Skin of body (tissue), 2 donors: ENCODE data around the gene ELF2. TPM values are rescaled to one million over a fixed set of nuclear protein-coding genes. Genes with fewer than 3 reads are reported as not detected.
A peak's percentile ranks its signal among the peaks of the same experiment; 100 is the strongest.
"Not testable (repeated sequence)": the region's sequence is repeated elsewhere in the genome, so short reads cannot be mapped to it uniquely, and the experiment has no call there.

Source experiments
- DNase-seq: peaks from one replicate; lab custom pipeline; 2025; lab: John Stamatoyannopoulos, UW
- total RNA-seq: library from RNA; depleted of rRNA; stranded (reverse); fragments of >200 nt; gene quantifications from one replicate; pipeline ENCODE4 v1.2.3, GENCODE V29; 2014

The ELF2 gene
- total RNA-seq, 1 donor from 2014 or later: 66.2 TPM

GRCh38 chr4:139082750-139083606 is 94.0 kb downstream of the ELF2 start:
- DNase-seq: peak; percentile 99

- DNase-seq: no peak
Measured at GRCh38 chr4:139078926-139079325, 98.1 kb downstream of the ELF2 start.

GRCh38 chr4:139077567-139078355 is 99.3 kb downstream of the ELF2 start:
- DNase-seq: no peak

GRCh38 chr4:139076016-139076744 is 100.8 kb downstream of the ELF2 start:
- no peak for DNase-seq

- DNase-seq: no peak
Measured at GRCh38 chr4:139060591-139060990, 116.4 kb downstream of the ELF2 start.

GRCh38 chr4:139059026-139059425 is 118.0 kb downstream of the ELF2 start:
- DNase-seq: not testable (repeated sequence)

GRCh38 chr4:139054791-139055505 is 122.1 kb downstream of the ELF2 start:
- no peak for DNase-seq

GRCh38 chr4:139053909-139054308 is 123.1 kb downstream of the ELF2 start:
- DNase-seq: no peak

GRCh38 chr4:139050446-139050845 is 126.6 kb downstream of the ELF2 start:
- DNase-seq: no peak

GRCh38 chr4:139048026-139048425 is 129.0 kb downstream of the ELF2 start:
- no peak for DNase-seq

- DNase-seq: no peak
Measured at GRCh38 chr4:139044291-139044690, 132.7 kb downstream of the ELF2 start.

- DNase-seq: no peak
Measured at GRCh38 chr4:139042981-139043460, 134.0 kb downstream of the ELF2 start.

- DNase-seq: no peak
Measured at GRCh38 chr4:139038874-139039443, 138.1 kb downstream of the ELF2 start.

- no peak for DNase-seq
Measured at GRCh38 chr4:139036885-139037284, 140.1 kb downstream of the ELF2 start.

GRCh38 chr4:139035650-139036049 is 141.4 kb downstream of the ELF2 start:
- no peak for DNase-seq

- peak; percentile 67 for DNase-seq
Measured at GRCh38 chr4:139030614-139031235, 146.3 kb downstream of the ELF2 start.

GRCh38 chr4:139029866-139030363 is 147.1 kb downstream of the ELF2 start:
- not testable (repeated sequence) for DNase-seq

GRCh38 chr4:139028191-139028661 is 148.8 kb downstream of the ELF2 start:
- no peak for DNase-seq

GRCh38 chr4:139027776-139028175 is 149.2 kb downstream of the ELF2 start:
- DNase-seq: no peak

- DNase-seq: no peak
Measured at GRCh38 chr4:139025841-139026240, 151.2 kb downstream of the ELF2 start.
